ENCODE data around the gene IGSF6. TPM values are rescaled to one million over a fixed set of nuclear protein-coding genes. Genes with fewer than 3 reads are reported as not detected.

The IGSF6 gene
- polyA plus RNA-seq, 1 donor: 3.1 TPM

GRCh38 chr16:21600031-21600773, 52.2 kb downstream of the IGSF6 start:
- DNase-seq (ENCODE audit: low read depth): no peak

- DNase-seq (ENCODE audit: low read depth): peak; percentile 86
Measured at GRCh38 chr16:21599122-21600030, 53.0 kb downstream of the IGSF6 start, which contains the start of gene METTL9. TSS of gene METTL9 (plus strand) at chr16:21599577. CDS start at chr16:21599734, 157 bp downstream.

DNA sequence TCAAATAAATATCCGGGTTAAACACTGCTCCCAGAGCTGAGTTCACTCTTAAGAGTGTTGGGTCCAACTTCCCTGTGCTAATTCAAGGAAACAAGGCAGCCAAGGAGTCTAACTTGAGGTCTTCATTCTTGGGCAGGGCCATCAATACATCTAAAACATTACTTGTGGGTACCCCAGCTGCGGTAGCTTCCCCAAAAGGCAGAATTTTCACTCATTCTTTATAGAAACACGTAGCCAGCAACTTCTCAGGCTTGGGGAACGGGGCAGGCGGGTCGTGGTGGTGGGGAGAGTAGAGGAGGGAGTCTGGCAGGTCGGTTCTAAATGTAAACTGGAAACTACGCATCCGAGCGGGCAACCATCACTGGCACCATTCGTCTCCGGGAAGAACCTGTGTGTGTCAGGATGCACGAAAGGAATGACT, 53.7 kb downstream of the IGSF6 start:
- no peak for DNase-seq (ENCODE audit: low read depth)

DNA sequence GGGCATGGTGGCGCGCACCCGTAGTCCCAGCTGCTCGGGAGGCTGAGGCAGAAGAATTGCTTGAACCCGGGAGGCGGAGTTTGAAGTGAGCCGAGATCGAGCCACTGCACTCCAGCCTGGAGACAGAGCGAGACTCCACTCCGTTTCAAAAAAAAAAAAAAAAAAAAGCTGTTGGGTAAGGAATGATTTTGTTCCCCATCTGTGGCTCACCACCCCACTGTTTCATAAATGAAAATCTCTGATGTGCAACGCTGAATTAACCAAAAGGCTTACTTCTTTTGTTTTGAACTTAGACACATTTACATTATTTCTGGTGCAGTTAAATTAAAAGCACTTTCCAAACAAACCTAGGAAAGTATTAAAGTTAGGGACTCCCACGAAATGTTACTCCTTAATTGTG, 54.2 kb downstream of the IGSF6 start:
- DNase-seq (ENCODE audit: low read depth): no peak

GRCh38 chr16:21597561-21598030, 54.8 kb downstream of the IGSF6 start:
- no peak for DNase-seq (ENCODE audit: low read depth)

- no peak for DNase-seq (ENCODE audit: low read depth)
Measured at GRCh38 chr16:21593530-21594289, 58.7 kb downstream of the IGSF6 start.

GRCh38 chr16:21592191-21592590, 60.2 kb downstream of the IGSF6 start:
- DNase-seq (ENCODE audit: low read depth): no peak

GRCh38 chr16:21590796-21591195, 61.6 kb downstream of the IGSF6 start:
- no peak for DNase-seq (ENCODE audit: low read depth)

DNA sequence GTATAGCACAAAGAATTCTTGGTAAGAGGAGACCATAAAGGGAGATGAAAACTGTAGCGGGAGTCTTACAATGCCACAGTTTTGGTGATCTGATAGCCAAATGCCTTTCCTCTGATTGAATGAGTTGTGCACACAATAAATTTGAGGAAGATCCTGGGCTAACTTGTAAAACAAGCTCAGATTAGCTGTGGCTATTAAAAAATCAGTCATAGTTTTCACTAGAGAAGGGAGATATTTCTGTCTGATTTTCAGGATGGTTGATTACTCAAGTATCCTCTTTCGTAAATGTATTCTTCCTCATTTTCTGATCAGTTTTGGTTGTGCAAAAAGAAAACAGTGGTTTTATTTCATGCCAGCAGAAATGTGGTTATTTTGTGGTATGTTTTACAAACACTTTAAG, 62.1 kb downstream of the IGSF6 start:
- no peak for DNase-seq (ENCODE audit: low read depth)

GRCh38 chr16:21589551-21589950, 62.9 kb downstream of the IGSF6 start:
- no peak for DNase-seq (ENCODE audit: low read depth)

Other genes starting within 250 kb of the IGSF6 start
- 97.8 TPM for gene METTL9, start 53.0 kb downstream of the IGSF6 start, polyA plus RNA-seq (ENCODE audit: insufficient read length)
- gene OTOA, start 11.4 kb upstream of the IGSF6 start, polyA plus RNA-seq (ENCODE audit: insufficient read length): 0.06 TPM
- gene NPIPB4, start 205.1 kb upstream of the IGSF6 start, polyA plus RNA-seq (ENCODE audit: insufficient read length): 97.1 TPM